Measurements from ENCODE around the gene MKI67. TPM values are rescaled to one million over a fixed set of nuclear protein-coding genes. Genes with fewer than 3 reads are reported as not detected.

The MKI67 gene
- total RNA-seq, 1 donor, result 2.5 TPM

DNA sequence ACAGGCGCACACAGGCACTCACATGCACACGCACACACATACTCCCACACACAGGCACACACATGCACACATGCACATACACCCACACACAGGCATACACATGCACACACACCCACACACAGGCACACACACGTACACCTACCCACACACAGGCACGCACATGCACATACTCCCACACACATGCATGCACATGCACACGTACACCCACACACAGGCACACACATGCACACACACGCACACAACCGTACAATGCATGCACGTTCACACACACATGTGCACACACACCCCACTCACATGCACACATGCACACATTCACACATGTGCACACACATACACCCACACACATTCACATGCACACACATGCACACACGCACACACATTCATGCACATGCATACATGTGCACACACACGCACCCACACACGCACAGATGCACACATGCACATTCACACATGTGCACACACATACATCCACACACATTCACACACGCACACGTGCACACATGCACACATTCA lies 59.3 kb downstream of the MKI67 start:
- DNase-seq (ENCODE audit: insufficient read length, low spot score, missing footprints), result no peak
- TF ChIP-seq, protein P1, sequence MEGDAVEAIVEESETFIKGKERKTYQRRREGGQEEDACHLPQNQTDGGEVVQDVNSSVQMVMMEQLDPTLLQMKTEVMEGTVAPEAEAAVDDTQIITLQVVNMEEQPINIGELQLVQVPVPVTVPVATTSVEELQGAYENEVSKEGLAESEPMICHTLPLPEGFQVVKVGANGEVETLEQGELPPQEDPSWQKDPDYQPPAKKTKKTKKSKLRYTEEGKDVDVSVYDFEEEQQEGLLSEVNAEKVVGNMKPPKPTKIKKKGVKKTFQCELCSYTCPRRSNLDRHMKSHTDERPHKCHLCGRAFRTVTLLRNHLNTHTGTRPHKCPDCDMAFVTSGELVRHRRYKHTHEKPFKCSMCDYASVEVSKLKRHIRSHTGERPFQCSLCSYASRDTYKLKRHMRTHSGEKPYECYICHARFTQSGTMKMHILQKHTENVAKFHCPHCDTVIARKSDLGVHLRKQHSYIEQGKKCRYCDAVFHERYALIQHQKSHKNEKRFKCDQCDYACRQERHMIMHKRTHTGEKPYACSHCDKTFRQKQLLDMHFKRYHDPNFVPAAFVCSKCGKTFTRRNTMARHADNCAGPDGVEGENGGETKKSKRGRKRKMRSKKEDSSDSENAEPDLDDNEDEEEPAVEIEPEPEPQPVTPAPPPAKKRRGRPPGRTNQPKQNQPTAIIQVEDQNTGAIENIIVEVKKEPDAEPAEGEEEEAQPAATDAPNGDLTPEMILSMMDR (IDR thresholded peaks at IDR 0.05; ENCODE audit: extremely low read depth, low read depth, low read length), result no peak
- no peak overlapping the region for H2AFZ ChIP-seq (ENCODE audit: low read length)
- H3K27ac ChIP-seq (ENCODE audit: low read depth, low read length), result no peak overlapping the region
- no peaks in the 10 kb centered on the region for H3K79me2 ChIP-seq (ENCODE audit: insufficient read depth, low read length)
- no peaks in the 10 kb centered on the region for H3K9me3 ChIP-seq (ENCODE audit: low read depth, low read length)
- H3K4me1 ChIP-seq (ENCODE audit: insufficient read depth, low read length), result peaks cover 23% of the 10 kb centered on the region
- H3K36me3 ChIP-seq (ENCODE audit: insufficient read depth, low read length), result peaks cover 16% of the 10 kb centered on the region
- H3K4me3 ChIP-seq (ENCODE audit: insufficient read depth, low read length), result no peak overlapping the region
- H3K4me2 ChIP-seq (ENCODE audit: insufficient read depth, low read length), result no peak overlapping the region
- H3K27me3 ChIP-seq (ENCODE audit: insufficient read depth, low read length), result no peaks in the 10 kb centered on the region
- no peaks in the 10 kb centered on the region for H4K20me1 ChIP-seq (ENCODE audit: insufficient read depth, low read length)

DNA sequence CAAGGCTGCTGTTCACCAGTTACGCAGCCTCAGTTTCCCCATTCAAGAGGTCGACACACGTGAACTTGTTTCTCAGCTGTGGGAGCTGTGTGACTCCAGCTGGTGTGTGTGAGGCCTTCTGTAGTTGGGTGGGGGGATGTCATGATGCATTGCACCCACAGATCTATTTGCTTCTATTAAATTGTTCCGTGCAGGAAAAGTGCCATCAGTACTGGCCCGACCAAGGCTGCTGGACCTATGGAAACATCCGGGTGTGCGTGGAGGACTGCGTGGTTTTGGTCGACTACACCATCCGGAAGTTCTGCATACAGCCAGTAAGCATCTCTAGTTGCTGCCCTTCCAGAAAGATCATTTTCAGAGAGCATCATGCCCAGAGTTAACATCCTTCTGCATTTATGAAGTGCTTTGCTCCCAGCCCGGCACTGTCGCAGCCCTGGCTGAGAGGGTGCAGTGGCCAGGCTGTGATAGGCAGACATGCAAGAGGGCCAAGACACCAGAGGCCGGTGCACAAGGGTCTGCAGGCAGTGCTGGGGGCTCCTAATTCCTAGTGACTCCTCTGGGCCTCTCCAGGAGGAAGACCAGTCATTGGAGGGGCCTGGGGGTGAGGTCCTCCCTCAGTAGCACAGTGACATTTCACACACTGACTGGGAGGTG lies 60.2 kb downstream of the MKI67 start:
- no peak overlapping the region for H2AFZ ChIP-seq (ENCODE audit: low read length)
- H3K79me2 ChIP-seq (ENCODE audit: insufficient read depth, low read length), result no peaks in the 10 kb centered on the region
- H3K27me3 ChIP-seq (ENCODE audit: insufficient read depth, low read length), result no peaks in the 10 kb centered on the region
- peaks cover 16% of the 10 kb centered on the region for H3K36me3 ChIP-seq (ENCODE audit: insufficient read depth, low read length)
- TF ChIP-seq, protein P1 (IDR thresholded peaks at IDR 0.05; ENCODE audit: extremely low read depth, low read depth, low read length), result no peak
- H3K9me3 ChIP-seq (ENCODE audit: low read depth, low read length), result no peaks in the 10 kb centered on the region
- DNase-seq (ENCODE audit: insufficient read length, low spot score, missing footprints), result peak; percentile 50
- H3K4me3 ChIP-seq (ENCODE audit: insufficient read depth, low read length), result no peak overlapping the region
- peaks cover 23% of the 10 kb centered on the region for H3K4me1 ChIP-seq (ENCODE audit: insufficient read depth, low read length)
- no peak overlapping the region for H3K27ac ChIP-seq (ENCODE audit: low read depth, low read length)
- no peak overlapping the region for H3K4me2 ChIP-seq (ENCODE audit: insufficient read depth, low read length)
- no peaks in the 10 kb centered on the region for H4K20me1 ChIP-seq (ENCODE audit: insufficient read depth, low read length)

DNA sequence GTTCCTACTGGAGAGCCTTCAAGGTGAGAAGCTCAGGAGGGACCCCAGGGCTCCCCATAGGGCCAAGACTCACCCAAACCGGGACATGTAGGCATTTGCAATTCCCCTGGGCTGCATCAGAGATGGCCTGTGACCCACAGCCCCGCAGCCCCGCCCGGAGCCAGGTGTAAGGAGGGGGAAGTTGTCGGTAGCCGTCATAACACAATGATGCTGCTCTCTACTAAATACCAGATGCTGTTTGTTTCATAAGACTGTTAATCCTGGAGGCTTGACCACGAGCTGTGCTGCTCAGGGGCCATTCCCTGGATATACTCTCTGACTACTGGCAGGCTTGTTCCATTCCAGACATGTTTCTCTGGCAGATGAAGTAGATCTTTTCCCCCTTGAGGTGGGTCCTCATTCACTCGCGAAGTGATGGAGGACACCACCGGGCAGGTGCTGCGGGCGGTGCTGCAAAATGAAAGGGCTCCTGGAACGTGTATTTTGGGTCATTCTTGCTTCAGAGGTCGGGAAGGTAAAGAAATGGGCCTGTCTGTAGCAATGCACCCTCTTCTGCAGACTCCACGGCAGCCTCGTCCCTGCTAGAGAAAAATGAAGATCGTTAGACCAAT lies 61.1 kb downstream of the MKI67 start:
- Histone ChIP-seq H3K4me1 (ENCODE audit: insufficient read depth, low read length) (peaks cover 23% of the 10 kb centered on the region), H3K27ac (ENCODE audit: low read depth, low read length) (peak overlapping the region; percentile 83), H3K36me3 (ENCODE audit: insufficient read depth, low read length) (peaks cover 16% of the 10 kb centered on the region), H3K79me2 (ENCODE audit: insufficient read depth, low read length) (no peaks in the 10 kb centered on the region), H3K4me3 (ENCODE audit: insufficient read depth, low read length) (no peak overlapping the region), H4K20me1 (ENCODE audit: insufficient read depth, low read length) (no peaks in the 10 kb centered on the region), H3K27me3 (ENCODE audit: insufficient read depth, low read length) (no peaks in the 10 kb centered on the region), H3K9me3 (ENCODE audit: low read depth, low read length) (no peaks in the 10 kb centered on the region), H3K4me2 (ENCODE audit: insufficient read depth, low read length) (no peak overlapping the region), H2AFZ (ENCODE audit: low read length) (no peak overlapping the region)
- TF ChIP-seq, protein P1 (IDR thresholded peaks at IDR 0.05; ENCODE audit: extremely low read depth, low read depth, low read length), result no peak
- DNase-seq (ENCODE audit: insufficient read length, low spot score, missing footprints), result peak; percentile 79

Data from osteoblast (primary cell).